Camera-type eye (tissue), 1 donor: ENCODE results near the gene SRM. TPM values are rescaled to one million over a fixed set of nuclear protein-coding genes. Genes with fewer than 3 reads are reported as not detected.

ENCODE experiments used
- total RNA-seq: library from RNA; depleted of rRNA; stranded (reverse); fragments of >200 nt; gene quantifications from one replicate; pipeline ENCODE4 v1.2.3, GENCODE V29; 2014

Gene SRM
- total RNA-seq = 21.1 TPM

GRCh38 chr1:11059968-11060830 is at the start of gene SRM:
Gene SRM (minus strand): TSS chr1:11060018. CDS start chr1:11059943, 75 bp downstream.

GRCh38 chr1:11099310-11100148 is 39.7 kb upstream of the SRM start, which contains the start of gene EXOSC10:
Gene EXOSC10 (minus strand): TSS chr1:11099869. CDS start chr1:11099831, 38 bp downstream.

GRCh38 chr1:11046625-11047365 is 13.0 kb downstream of the SRM start, which contains the start of gene MASP2:
Gene MASP2 (minus strand): TSS chr1:11047239. CDS start chr1:11047207, 32 bp downstream.

GRCh38 chr1:11012260-11013159 is 47.3 kb downstream of the SRM start, which contains the start of gene TARDBP:
Gene TARDBP (plus strand): TSS chr1:11012654. CDS start chr1:11013728, 1,074 bp downstream.

Other genes with a start within 250 kb of the SRM start
- gene TARDBP, start 47.4 kb downstream of the SRM start, total RNA-seq = 215 TPM
- not detected for gene MASP2, start 12.8 kb downstream of the SRM start, total RNA-seq
- gene EXOSC10, start 39.9 kb upstream of the SRM start, total RNA-seq = 81.6 TPM
- gene ANGPTL7, start 129.3 kb upstream of the SRM start, total RNA-seq = 33.2 TPM
- 64.4 TPM for gene MTOR, start 202.5 kb upstream of the SRM start, total RNA-seq
- 17.9 TPM for gene UBIAD1, start 213.2 kb upstream of the SRM start, total RNA-seq